NT2/D1 (cell line): ENCODE results near the gene KCNA2.

ENCODE experiments used
- DNase-seq: peaks from one replicate; pipeline ENCODE4 v3.0.0-alpha.2; 2011; ENCODE audit warnings: low read depth, low spot score
- H3K27me3 ChIP-seq: 2 replicates; pipeline ENCODE4 v1.6.0; 2011; ENCODE audit warnings: mild to moderate bottlenecking; ENCODE audit not compliant: insufficient read length, insufficient read depth
- H3K36me3 ChIP-seq: 2 replicates; pipeline ENCODE4 v1.6.1; 2011; ENCODE audit warnings: mild to moderate bottlenecking, low read length, mixed read lengths; ENCODE audit not compliant: insufficient read depth, insufficient read length
- H3K4me1 ChIP-seq: 2 replicates; pipeline ENCODE4 v1.5.1; 2011; ENCODE audit not compliant: insufficient read depth, insufficient read length
- H3K4me3 ChIP-seq: 2 replicates; pipeline ENCODE4 v1.5.1; 2011; ENCODE audit warnings: low read depth; ENCODE audit not compliant: insufficient read length
- H3K9ac ChIP-seq: 2 replicates; pipeline ENCODE4 v1.6.0; 2011; ENCODE audit warnings: low read depth; ENCODE audit not compliant: insufficient read length
- H3K9me3 ChIP-seq: 2 replicates; pipeline ENCODE4 v1.5.1; 2011; ENCODE audit warnings: mild to moderate bottlenecking, low read length; ENCODE audit not compliant: insufficient read depth
- SUZ12 ChIP-seq: IDR thresholded peaks from 2 replicates; pipeline ENCODE4 v1.6.1; 2011; ENCODE audit not compliant: insufficient read length, insufficient read depth; ENCODE audit errors: extremely low read depth
- YY1 ChIP-seq: IDR thresholded peaks from 2 replicates; pipeline ENCODE4 v1.6.1; 2011; ENCODE audit not compliant: insufficient read length, insufficient read depth
- ZNF274 ChIP-seq: IDR thresholded peaks from 2 replicates; pipeline ENCODE4 v1.6.1; 2011; ENCODE audit warnings: mild to moderate bottlenecking, low read depth, low read length

Gene KCNA2

DNA sequence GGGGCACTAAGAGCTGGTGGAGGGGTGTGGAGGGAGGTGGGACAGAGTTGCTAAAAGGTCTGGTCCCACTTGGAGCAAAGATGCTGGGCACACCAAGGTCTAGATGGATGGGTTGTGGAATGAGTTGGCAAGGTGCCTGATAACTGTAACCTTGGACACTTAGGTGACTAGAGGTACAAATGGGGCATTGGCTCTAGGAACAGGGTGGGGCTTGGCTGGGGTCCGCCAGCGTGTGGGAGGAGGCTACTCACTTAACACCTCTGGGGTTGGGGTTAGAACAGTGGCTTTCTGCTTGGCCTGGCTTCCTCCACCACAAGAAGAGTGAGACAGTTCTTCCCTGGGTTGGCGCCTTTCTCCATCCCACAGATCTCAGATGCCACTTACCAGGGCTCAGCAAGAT lies 17.2 kb downstream of the KCNA2 start:
- no peak for TF ChIP-seq SUZ12
- TF ChIP-seq YY1: no peak
- no peak for TF ChIP-seq ZNF274
- Histone ChIP-seq H3K9ac (no peak overlapping the region), H3K4me3 (no peak overlapping the region), H3K36me3 (no peaks in the 10 kb centered on the region), H3K9me3 (no peaks in the 10 kb centered on the region), H3K27me3 (no peaks in the 10 kb centered on the region), H3K4me1 (no peaks in the 10 kb centered on the region)
- DNase-seq: no peak

DNA sequence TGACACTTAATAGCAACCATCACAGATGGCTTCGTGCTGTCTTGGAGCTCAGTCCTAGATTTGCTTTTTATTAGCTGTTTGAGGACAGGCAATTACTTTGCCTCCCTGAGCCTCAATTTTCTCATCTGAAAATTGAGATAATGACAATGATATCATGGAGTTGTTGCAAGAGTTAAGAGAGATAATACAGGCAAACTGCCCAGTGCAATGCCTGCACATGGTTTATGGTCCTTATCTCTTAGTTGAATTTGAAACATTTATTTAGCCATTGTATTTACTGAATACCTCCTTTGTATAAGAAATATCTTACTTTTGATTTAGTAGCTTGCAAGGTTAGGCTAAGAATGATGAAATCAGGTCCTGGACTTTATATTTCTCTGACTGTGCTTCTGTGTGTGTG lies 17.7 kb downstream of the KCNA2 start:
- H3K4me1 ChIP-seq: no peaks in the 10 kb centered on the region
- H3K27me3 ChIP-seq: no peaks in the 10 kb centered on the region
- no peak overlapping the region for H3K4me3 ChIP-seq
- no peak overlapping the region for H3K9ac ChIP-seq
- H3K36me3 ChIP-seq: no peaks in the 10 kb centered on the region
- TF ChIP-seq SUZ12 (no peak), ZNF274 (no peak), YY1 (no peak)
- no peak for DNase-seq
- no peaks in the 10 kb centered on the region for H3K9me3 ChIP-seq

DNA sequence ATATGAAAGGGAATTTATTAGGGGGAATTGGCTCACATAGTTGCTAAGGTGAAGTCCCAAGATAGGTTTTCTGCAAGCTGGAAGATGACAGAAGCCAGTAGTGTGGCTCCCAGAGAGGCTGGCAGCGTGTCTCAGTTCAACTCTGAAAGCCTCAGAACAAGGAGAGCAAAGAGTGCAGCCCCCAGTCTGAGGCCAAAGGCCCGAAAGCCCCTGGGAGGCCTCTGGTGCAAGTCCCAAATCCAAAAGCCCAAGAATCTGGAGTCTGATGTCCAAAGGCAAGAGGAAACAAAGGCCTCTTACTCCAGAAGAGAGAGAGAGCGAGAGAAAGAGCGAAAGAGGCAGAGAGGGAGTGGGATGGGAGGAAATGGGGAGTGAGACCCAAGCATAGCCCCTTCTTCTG lies 18.3 kb downstream of the KCNA2 start:
- H3K4me1 ChIP-seq: no peaks in the 10 kb centered on the region
- DNase-seq: no peak
- H3K9ac ChIP-seq: no peak overlapping the region
- no peaks in the 10 kb centered on the region for H3K27me3 ChIP-seq
- H3K36me3 ChIP-seq: no peaks in the 10 kb centered on the region
- TF ChIP-seq YY1 (no peak), ZNF274 (no peak), SUZ12 (no peak)
- H3K4me3 ChIP-seq: no peak overlapping the region
- no peaks in the 10 kb centered on the region for H3K9me3 ChIP-seq

DNA sequence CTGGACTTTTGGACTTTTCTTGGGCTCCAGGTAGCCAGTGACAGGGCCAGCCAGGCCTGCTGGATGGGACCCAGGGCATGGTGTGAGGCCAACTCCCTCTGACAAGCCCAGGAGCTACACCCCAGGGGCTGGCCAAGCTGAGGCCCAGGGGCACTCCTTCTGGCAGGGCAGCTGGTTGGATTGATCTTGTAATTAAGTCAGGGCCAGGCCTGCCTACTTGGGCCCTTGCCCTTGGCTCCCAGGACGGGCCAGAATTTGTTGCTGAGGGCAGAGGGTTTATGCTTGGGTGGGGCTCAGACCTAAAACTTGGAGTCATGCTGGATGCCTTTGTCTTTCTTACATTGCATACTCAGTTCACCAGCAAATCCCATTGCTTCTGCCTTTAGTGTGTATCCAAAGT lies 20.7 kb downstream of the KCNA2 start:
- DNase-seq: no peak
- H3K36me3 ChIP-seq: no peaks in the 10 kb centered on the region
- H3K27me3 ChIP-seq: no peaks in the 10 kb centered on the region
- H3K9me3 ChIP-seq: no peaks in the 10 kb centered on the region
- TF ChIP-seq YY1 (no peak), SUZ12 (no peak), ZNF274 (no peak)
- H3K4me1 ChIP-seq: no peaks in the 10 kb centered on the region
- no peak overlapping the region for H3K4me3 ChIP-seq
- no peak overlapping the region for H3K9ac ChIP-seq

DNA sequence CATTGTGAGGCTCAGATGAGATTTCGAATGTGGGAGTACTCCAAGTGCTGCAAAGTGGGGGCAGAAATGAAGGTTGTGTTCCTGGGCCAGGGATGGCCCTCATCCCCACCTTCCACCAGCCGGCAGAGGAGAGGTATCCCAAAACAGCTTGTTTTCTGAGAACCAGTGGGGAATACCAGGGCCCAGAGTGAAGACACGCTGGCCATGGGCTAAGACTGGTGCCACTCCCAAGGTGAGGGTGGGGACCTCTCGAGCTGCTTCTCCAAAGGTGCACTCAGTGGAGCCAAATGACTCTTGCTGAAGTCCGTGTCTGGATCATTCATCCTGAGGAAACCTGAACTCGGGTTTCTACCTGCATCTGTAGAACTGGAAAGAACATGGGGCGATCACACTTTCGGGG lies 22.1 kb downstream of the KCNA2 start:
- Histone ChIP-seq H3K9ac (no peak overlapping the region), H3K36me3 (no peaks in the 10 kb centered on the region), H3K27me3 (no peaks in the 10 kb centered on the region), H3K9me3 (no peaks in the 10 kb centered on the region), H3K4me3 (no peak overlapping the region), H3K4me1 (no peaks in the 10 kb centered on the region)
- no peak for DNase-seq
- TF ChIP-seq YY1 (no peak), SUZ12 (no peak), ZNF274 (no peak)

DNA sequence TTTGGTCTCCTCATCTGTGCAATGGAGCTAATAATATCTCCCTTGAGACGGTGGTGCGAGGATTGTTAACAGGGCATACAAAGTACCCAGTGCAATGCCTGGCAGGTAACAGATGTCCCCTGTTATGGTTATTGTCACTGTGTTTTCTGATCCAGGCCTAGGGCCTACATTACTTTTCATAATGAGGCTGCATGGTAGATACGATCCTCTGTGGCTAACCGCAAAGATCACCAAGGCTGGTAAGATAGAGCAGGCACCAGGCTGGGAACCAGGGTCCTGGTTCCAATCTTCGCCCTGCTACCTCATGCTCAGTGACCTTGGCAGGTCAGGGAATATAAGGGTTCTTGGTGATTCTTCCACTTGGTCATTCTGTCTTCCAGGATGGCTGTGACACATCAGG lies 22.7 kb downstream of the KCNA2 start:
- Histone ChIP-seq H3K9ac (no peak overlapping the region), H3K9me3 (no peaks in the 10 kb centered on the region), H3K4me3 (no peak overlapping the region), H3K36me3 (no peaks in the 10 kb centered on the region), H3K27me3 (no peaks in the 10 kb centered on the region), H3K4me1 (no peaks in the 10 kb centered on the region)
- no peak for DNase-seq
- TF ChIP-seq YY1 (no peak), SUZ12 (no peak), ZNF274 (no peak)

DNA sequence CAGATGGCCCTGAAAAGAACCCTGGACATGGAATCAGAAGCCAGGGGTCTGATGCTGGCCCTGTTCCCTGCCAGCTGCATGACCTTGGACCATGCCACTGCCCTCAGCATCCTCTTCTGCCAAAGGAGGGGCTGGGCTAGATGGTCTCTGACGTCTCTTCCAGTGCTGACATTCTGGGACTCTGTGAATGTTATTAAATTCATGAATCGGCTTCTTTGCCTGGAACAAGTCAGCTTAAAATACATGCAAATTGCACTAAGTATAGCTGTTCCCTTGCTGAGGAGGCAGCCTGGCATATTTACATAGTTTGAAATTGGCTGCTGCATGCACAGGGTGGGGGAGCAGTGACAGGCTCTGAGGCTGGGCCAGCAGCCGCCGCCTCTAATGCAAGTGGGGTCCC lies 23.8 kb downstream of the KCNA2 start:
- Histone ChIP-seq H3K4me1 (no peaks in the 10 kb centered on the region), H3K9ac (no peak overlapping the region), H3K9me3 (no peaks in the 10 kb centered on the region), H3K27me3 (no peaks in the 10 kb centered on the region), H3K4me3 (no peak overlapping the region), H3K36me3 (no peaks in the 10 kb centered on the region)
- TF ChIP-seq ZNF274: no peak
- no peak for DNase-seq

DNA sequence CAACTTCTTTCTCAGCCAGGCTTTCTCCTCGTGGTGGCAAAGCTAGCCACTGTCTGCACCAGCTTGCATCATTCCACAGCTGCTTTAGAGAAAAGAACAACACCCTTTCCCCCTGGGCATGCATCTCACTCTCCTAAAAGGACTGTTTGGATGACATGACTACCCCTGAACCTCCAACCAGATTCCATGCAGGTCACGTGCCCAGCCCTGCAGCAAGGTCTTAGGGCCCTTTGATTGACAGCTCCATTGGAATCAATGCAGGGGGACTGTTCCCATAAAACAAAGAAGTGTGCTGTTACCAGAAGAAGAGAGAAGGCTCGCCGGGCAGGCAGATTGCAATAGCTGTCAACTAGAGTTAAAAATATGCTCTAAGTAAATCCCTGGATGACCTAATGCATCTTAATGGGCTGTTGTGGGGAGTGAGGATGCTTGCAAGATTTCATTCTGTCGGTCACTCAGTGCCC lies 24.4 kb downstream of the KCNA2 start:
- H3K9ac ChIP-seq: no peak overlapping the region
- no peaks in the 10 kb centered on the region for H3K9me3 ChIP-seq
- DNase-seq: no peak
- no peak overlapping the region for H3K4me3 ChIP-seq
- H3K4me1 ChIP-seq: no peaks in the 10 kb centered on the region
- no peaks in the 10 kb centered on the region for H3K27me3 ChIP-seq
- TF ChIP-seq YY1 (no peak), SUZ12 (no peak), ZNF274 (no peak)
- H3K36me3 ChIP-seq: no peaks in the 10 kb centered on the region
